HCT116 (cell line): ENCODE results near the gene SRSF2. TPM values are rescaled to one million over a fixed set of nuclear protein-coding genes. Genes with fewer than 3 reads are reported as not detected.

Source experiments
- ATAC-seq: fragments of 200-7000 bp; cut with Tn5 transposase; 2 replicates; pipeline ENCODE4 v1.9.1; 2020; ENCODE audit warnings: mild to moderate bottlenecking, moderate library complexity
- BruUV-seq: library from RNA; stranded (reverse); fragments of 400-500 nt; replicated peaks from 2 replicates; lab custom pipeline; 2021; lab: Mats Ljungman, UMichigan
- CTCF ChIA-PET: fragments of 300-600 bp; sonication (Branson Sonifier 250); formaldehyde crosslinking; loops from one replicate; lab custom pipeline; 2021; ENCODE audit warnings: antibody characterized with exemption; lab: Charles Lee
- POLR2A ChIA-PET: fragments of 300-600, 350-600 bp; sonication (Branson Sonifier 250); formaldehyde crosslinking; loops from one replicate; lab custom pipeline; 2021; ENCODE audit warnings: antibody characterized with exemption; lab: Charles Lee
- RAD21 ChIA-PET, 2 experiments: fragments of 300-600 bp; sonication (Branson Sonifier 250); formaldehyde crosslinking; loops; one replicate each; lab custom pipeline; 2023; ENCODE audit warnings: low total read pairs in 2 of 2; ENCODE audit not compliant: uncharacterized antibody in 2 of 2, unreplicated experiment in 2 of 2, low non-redundant PET in 1 of 2; lab: Charles Lee
- DNase-seq: peaks from one replicate; pipeline ENCODE4 v3.0.0-alpha.2; 2010; ENCODE audit warnings: low read depth, low spot score
- H2AFZ ChIP-seq: fragments of 200-600 bp; shearing (Covaris generic), sonication (generic); 2 replicates; pipeline ENCODE4 v1.6.1; 2017; ENCODE audit warnings: low read depth, mixed run types, mixed read lengths, antibody characterized with exemption, low read length; ENCODE audit not compliant: poor library complexity, severe bottlenecking
- H3K27ac ChIP-seq: 2 replicates; pipeline ENCODE4 v1.5.1; 2012; ENCODE audit warnings: low read depth, low read length
- H3K27me3 ChIP-seq: fragments of 200-600 bp; sonication (generic); 2 replicates; pipeline ENCODE4 v1.6.1; 2016; ENCODE audit warnings: mixed run types, low read length, mixed read lengths; ENCODE audit not compliant: insufficient read depth
- H3K36me3 ChIP-seq, 2 experiments: fragments of 200-500 bp in 1 of 2; fragments of 200-600 bp in 1 of 2; sonication (Bioruptor generic) in 1 of 2; sonication (generic) in 1 of 2; 2 replicates each; pipeline versions ENCODE4 v1.5.1 to v1.6.1; 2014 to 2016; ENCODE audit warnings: low read length in 2 of 2, inconsistent platforms in 1 of 2, mixed read lengths in 1 of 2, mixed run types in 1 of 2; ENCODE audit not compliant: insufficient read depth in 2 of 2, control insufficient read depth in 1 of 2
- H3K4me1 ChIP-seq, 2 experiments: fragments of 200-600 bp in 1 of 2; sonication (generic) in 1 of 2; 2 replicates each; pipeline versions ENCODE4 v1.5.1 to v1.6.1; 2012 to 2017; ENCODE audit warnings: low read length in 2 of 2, inconsistent platforms in 1 of 2, mild to moderate bottlenecking in 1 of 2, mixed read lengths in 1 of 2, mixed run types in 1 of 2, moderate library complexity in 1 of 2; ENCODE audit not compliant: insufficient read depth in 2 of 2, control insufficient read depth in 1 of 2
- H3K4me2 ChIP-seq: fragments of 200-600 bp; sonication (generic); 2 replicates; pipeline ENCODE4 v1.6.1; 2017; ENCODE audit warnings: mixed run types, low read length, mixed read lengths
- H3K4me3 ChIP-seq, 2 experiments: fragments of 200-600 bp in 1 of 2; sonication (generic) in 1 of 2; replicated peaks in 1 of 2; 2 replicates each; pipeline ENCODE4 v1.5.1; 2011 to 2016; ENCODE audit warnings: low read length in 2 of 2, control low read depth in 1 of 2, low read depth in 1 of 2, mild to moderate bottlenecking in 1 of 2, mixed read lengths in 1 of 2, mixed run types in 1 of 2
- H3K79me2 ChIP-seq: fragments of 200-600 bp; sonication (generic); 2 replicates; pipeline ENCODE4 v1.6.1; 2017; ENCODE audit warnings: mild to moderate bottlenecking, mixed run types, low read length, moderate library complexity, mixed read lengths; ENCODE audit not compliant: insufficient read depth
- H3K9ac ChIP-seq: fragments of 200-600 bp; sonication (generic); 2 replicates; pipeline ENCODE4 v1.6.1; 2016; ENCODE audit warnings: low read length, mixed read lengths
- H3K9me2 ChIP-seq: fragments of 200-600 bp; sonication (generic), shearing (Covaris generic); 2 replicates; pipeline ENCODE4 v1.6.1; 2017; ENCODE audit warnings: mixed run types, mild to moderate bottlenecking, moderate library complexity; ENCODE audit not compliant: insufficient read depth
- H3K9me3 ChIP-seq, 2 experiments: fragments of 200-500 bp in 1 of 2; fragments of 200-600 bp in 1 of 2; sonication (Bioruptor generic) in 1 of 2; sonication (generic) in 1 of 2; 2 replicates each; pipeline ENCODE4 v1.6.1; 2014 to 2017; ENCODE audit warnings: low read length in 2 of 2, mixed read lengths in 2 of 2, inconsistent platforms in 1 of 2, low read depth in 1 of 2, mild to moderate bottlenecking in 1 of 2, mixed run types in 1 of 2, moderate library complexity in 1 of 2; ENCODE audit not compliant: control insufficient read depth in 1 of 2, insufficient read depth in 1 of 2
- H4K20me1 ChIP-seq: fragments of 200-600 bp; sonication (generic), shearing (Covaris generic); 2 replicates; pipeline ENCODE4 v1.6.1; 2017; ENCODE audit warnings: mixed run types, mild to moderate bottlenecking, moderate library complexity; ENCODE audit not compliant: insufficient read depth
- CBX3 ChIP-seq: IDR thresholded peaks from 2 replicates; pipeline ENCODE4 v1.6.1; 2012; ENCODE audit warnings: low read depth
- ELF1 ChIP-seq: IDR thresholded peaks from 2 replicates; pipeline ENCODE4 v1.6.1; 2012; ENCODE audit warnings: low read depth, borderline replicate concordance
- MAX ChIP-seq: IDR thresholded peaks from 2 replicates; pipeline ENCODE4 v1.6.1; 2012
- POLR2A ChIP-seq: IDR thresholded peaks from 2 replicates; pipeline ENCODE4 v1.7.0; 2011; ENCODE audit warnings: borderline replicate concordance; ENCODE audit not compliant: insufficient read depth, insufficient read length; ENCODE audit errors: extremely low read depth
- POLR2AphosphoS5 ChIP-seq: IDR thresholded peaks from 2 replicates; pipeline ENCODE4 v1.6.1; 2011; ENCODE audit warnings: mild to moderate bottlenecking, low read depth, low read length, moderate library complexity
- RAD21 ChIP-seq: IDR thresholded peaks from 2 replicates; pipeline ENCODE4 v1.6.1; 2012; ENCODE audit warnings: low read depth, mild to moderate bottlenecking
- YY1 ChIP-seq: IDR thresholded peaks from 2 replicates; pipeline ENCODE4 v1.6.1; 2011; ENCODE audit warnings: low read length, low read depth, moderate library complexity, mild to moderate bottlenecking; ENCODE audit not compliant: insufficient replicate concordance; ENCODE audit errors: extremely low read depth
- ZFX ChIP-seq: fragments of 450-650 bp; IDR thresholded peaks from 2 replicates; pipeline ENCODE4 v1.6.1; 2017
- intact Hi-C: fragments of 100-400 bp; cut with micrococcal nuclease; formaldehyde crosslinking; loops from 2 replicates; pipeline ENCODE4 v1.10.0; 2022
- total RNA-seq: library from RNA; stranded (reverse); gene quantifications from one replicate; pipeline ENCODE4 v1.2.1, GENCODE V29; 2021; ENCODE audit not compliant: unreplicated experiment

SRSF2 gene
- total RNA-seq, 1 experiment from 2014 or later, result 422 TPM

DNA sequence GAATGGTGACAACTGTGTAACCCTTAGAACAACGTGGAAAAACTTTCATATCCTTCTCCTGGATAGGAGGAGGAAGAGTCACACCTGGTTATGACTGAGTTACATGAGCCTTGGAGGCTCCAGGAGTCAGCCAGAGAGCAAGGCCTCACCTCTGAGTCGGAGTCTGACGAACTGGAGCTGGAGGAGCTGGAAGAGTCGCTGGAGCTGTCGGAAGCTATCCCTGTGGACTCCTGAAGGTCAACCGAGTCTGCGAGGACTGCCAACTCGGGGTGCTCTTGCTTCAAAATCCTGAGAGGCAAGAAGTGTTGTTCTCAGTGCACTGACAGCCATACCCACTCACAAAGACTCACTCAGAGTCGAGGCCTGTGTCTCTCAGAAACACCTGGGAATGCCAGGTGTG is 16.9 kb downstream of the SRSF2 start:
- no peaks in the 10 kb centered on the region for H3K27me3 ChIP-seq
- no peak overlapping the region for H3K27ac ChIP-seq
- no peak overlapping the region for H3K4me3 ChIP-seq
- no peak overlapping the region for H2AFZ ChIP-seq
- DNase-seq, result no peak
- CTCF ChIA-PET, result no interaction called here
- no peak overlapping the region for H3K9ac ChIP-seq
- RAD21 ChIA-PET, result no interaction called here
- peaks cover 65% of the 10 kb centered on the region for H3K79me2 ChIP-seq
- peaks cover 2% of the 10 kb centered on the region; the same call in 1 of the 2 replicates for H4K20me1 ChIP-seq
- no peak for ATAC-seq
- H3K9me3 ChIP-seq, result no peaks in the 10 kb centered on the region
- H3K4me2 ChIP-seq, result no peak overlapping the region
- POLR2A ChIA-PET, result interaction anchor here (0.9 kb wide), 1 partner anchor 9 kb away, joined by 3 read pairs; the partner anchor contains the start of gene MXRA7
- H3K36me3 ChIP-seq, result peaks cover 77 to 88% of the 10 kb centered on the region in 2 experiments
- intact Hi-C loops, result no loop called here
- H3K9me2 ChIP-seq, result no peaks in the 10 kb centered on the region
- BruUV-seq, result no TSS peak
- peaks cover 2 to 5% of the 10 kb centered on the region in 2 experiments for H3K4me1 ChIP-seq
- TF ChIP-seq ZFX (no peak), RAD21 (no peak), POLR2AphosphoS5 (no peak), POLR2A (no peak), CBX3 (no peak)

DNA sequence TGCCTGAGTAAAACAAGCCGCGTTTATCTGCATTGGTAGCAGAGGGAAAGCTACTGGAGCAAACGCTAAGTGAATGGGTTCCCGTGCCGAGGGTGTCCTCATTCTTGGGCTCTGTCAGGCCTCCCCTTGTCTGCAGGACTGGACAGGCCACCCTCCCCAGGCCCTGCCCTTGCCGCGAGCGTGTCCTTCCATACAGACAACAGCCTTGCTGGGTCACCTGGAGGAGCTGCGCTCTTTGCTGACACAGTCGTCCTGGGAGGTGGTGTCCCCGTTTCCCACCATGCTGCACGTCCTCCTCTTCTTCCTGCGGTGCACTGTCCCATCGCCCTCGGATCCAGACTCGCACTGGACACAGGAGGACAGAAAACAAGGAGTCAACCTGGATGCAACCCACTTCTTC is 18.6 kb downstream of the SRSF2 start:
- CTCF ChIA-PET, result interaction anchor here (0.9 to 2.5 kb wide), 2 partner anchors 14 to 195 kb away, joined by 3 to 9 read pairs; no protein-coding TSS in a partner anchor
- no peak overlapping the region for H3K27ac ChIP-seq
- RAD21 ChIA-PET, result no interaction called here
- no peak overlapping the region for H3K9ac ChIP-seq
- peaks cover 54% of the 10 kb centered on the region for H3K79me2 ChIP-seq
- no peaks in the 10 kb centered on the region for H3K27me3 ChIP-seq
- TF ChIP-seq YY1, result no peak
- TF ChIP-seq ELF1, result no peak
- no peak for TF ChIP-seq MAX
- H3K4me3 ChIP-seq, result no peak overlapping the region
- H3K36me3 ChIP-seq, result peaks cover 69 to 83% of the 10 kb centered on the region in 2 experiments
- no peak for ATAC-seq
- H4K20me1 ChIP-seq, result peaks cover 4% of the 10 kb centered on the region; the same call in 1 of the 2 replicates
- POLR2A ChIA-PET, result interaction anchor here (2.9 kb wide), 1 partner anchor 8 kb away, joined by 8 read pairs; the partner anchor contains the start of genes JMJD6 and METTL23
- no peak for DNase-seq
- H3K4me1 ChIP-seq, result no peaks in the 10 kb centered on the region; a peak in 1 of 4 replicates
- H3K4me2 ChIP-seq, result no peak overlapping the region
- intact Hi-C loops, result no loop called here
- H3K9me2 ChIP-seq, result no peaks in the 10 kb centered on the region
- H2AFZ ChIP-seq, result no peak overlapping the region
- no TSS peak for BruUV-seq
- H3K9me3 ChIP-seq, result no peaks in the 10 kb centered on the region
